Measurements from ENCODE around the gene RXFP4. TPM values are rescaled to one million over a fixed set of nuclear protein-coding genes. Genes with fewer than 3 reads are reported as not detected.
"Not testable (repeated sequence)": the region's sequence is repeated elsewhere in the genome, so short reads cannot be mapped to it uniquely, and the experiment has no call there.

Gene RXFP4
- total and polyA plus RNA-seq, 9 of the 15 experiments (the other 6 are each of a cell fraction or from before 2014, with no cell fraction given) = 0.64 TPM; not detected in 8

DNA sequence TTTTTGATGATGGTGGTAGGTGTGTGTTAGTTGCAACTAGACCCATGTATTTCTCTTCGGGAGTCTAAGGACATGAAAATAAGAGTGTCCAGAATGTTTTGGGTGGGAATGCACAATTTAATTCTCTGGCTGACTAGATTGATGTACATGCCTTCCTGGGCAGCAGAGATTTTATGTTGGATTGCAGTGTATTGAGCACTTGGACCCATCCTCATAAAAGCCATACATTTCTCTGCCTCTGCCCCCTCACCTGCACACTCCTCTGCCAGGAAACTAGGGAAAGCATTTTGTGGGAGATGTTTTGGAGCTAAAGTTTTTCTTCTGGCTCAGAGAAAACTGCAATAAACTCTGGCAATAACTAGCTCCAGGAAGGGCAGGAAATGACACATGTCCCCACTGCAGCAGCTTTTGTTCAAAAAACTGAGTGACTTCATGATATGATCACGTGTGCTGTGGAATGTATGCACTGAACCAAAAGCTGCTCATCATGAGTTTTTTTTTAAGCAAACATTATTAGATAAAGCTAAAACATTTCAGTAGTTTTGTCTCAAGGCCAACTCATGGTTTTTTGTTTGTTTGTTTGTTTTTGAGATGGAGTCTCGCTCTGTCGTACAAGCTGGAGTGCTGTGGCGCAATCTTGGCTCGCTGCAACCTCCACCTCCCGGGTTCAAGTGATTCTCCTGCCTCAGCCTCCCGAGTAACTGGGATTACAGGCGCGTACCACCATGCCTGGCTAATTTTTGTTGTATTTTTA, 47.9 kb upstream of the RXFP4 start (continued):
- no peak for TF ChIP-seq TSC22D4 (tag; IDR thresholded peaks at IDR 0.05)
- no peak for TF ChIP-seq NR4A1 (CRISPR knock-in tag; IDR thresholded peaks at IDR 0.05)
- no peak for TF ChIP-seq NR4A1 (tag; IDR thresholded peaks at IDR 0.05)

- H3K9me1 ChIP-seq (ENCODE audit: control insufficient read depth, insufficient read depth, low read length); H3K9me3 ChIP-seq (replicated peaks; ENCODE audit: control insufficient read depth, insufficient read depth, low read depth, low read length); H3K4me2 ChIP-seq (ENCODE audit: insufficient read depth, low read length); H4K20me1 ChIP-seq (replicated peaks; ENCODE audit: control insufficient read depth, insufficient read depth, low read length); H3K79me2 ChIP-seq (ENCODE audit: control insufficient read depth, insufficient read depth, low read length); H2AFZ ChIP-seq (ENCODE audit: low read depth, low read length); FAIRE-seq; intact Hi-C loops (cut with micrococcal nuclease); H3K4me3 ChIP-seq; BruUV-seq (replicated peaks); H3K9ac ChIP-seq (ENCODE audit: insufficient read depth in 1 of 2, low read depth in 2 of 2, low read length in 2 of 2); CTCF ChIA-PET (ENCODE audit: low intra/inter-chr PET ratio); in situ Hi-C loops (cut with MboI); H3K27ac ChIP-seq (ENCODE audit: extremely low read depth, low read depth, low read length); ATAC-seq; DNase-seq (ENCODE audit: extremely low read depth in 1 of 4, low spot score in 3 of 4); H3K27me3 ChIP-seq (ENCODE audit: control insufficient read depth in 2 of 2, insufficient read depth in 2 of 2, low read length in 2 of 2): not testable (repeated sequence)
- peaks cover 38% of the 10 kb centered on the region for H3K36me3 ChIP-seq (ENCODE audit: control insufficient read depth, insufficient read depth, low read length)
- H3K4me1 ChIP-seq (replicated peaks in 1 of 2; ENCODE audit: control insufficient read depth in 2 of 2, insufficient read depth in 2 of 2, low read length in 2 of 2) = peaks cover 0 to 13% of the 10 kb centered on the region in 2 experiments; a peak in 3 of 5 replicates
- peak; percentile 53; the same call in 1 of the 2 replicates for TF ChIP-seq ZNF121 (CRISPR knock-in tag; conservative IDR thresholded peaks at IDR 0.05)
- 71% methylated on average over 4 of the region's 6 CpGs for WGBS (ENCODE audit: insufficient coverage, low coverage, missing lambda C conversion rate)
- POLR2A ChIA-PET = interaction anchor here (0.6 to 2.0 kb wide), 7 partner anchors 9 to 38 kb away, joined by 3 to 14 read pairs (median 4); partner anchors contain the start of genes GON4L and SYT11
Observed at GRCh38 chr1:155895617-155896016, 45.8 kb upstream of the RXFP4 start.

DNA sequence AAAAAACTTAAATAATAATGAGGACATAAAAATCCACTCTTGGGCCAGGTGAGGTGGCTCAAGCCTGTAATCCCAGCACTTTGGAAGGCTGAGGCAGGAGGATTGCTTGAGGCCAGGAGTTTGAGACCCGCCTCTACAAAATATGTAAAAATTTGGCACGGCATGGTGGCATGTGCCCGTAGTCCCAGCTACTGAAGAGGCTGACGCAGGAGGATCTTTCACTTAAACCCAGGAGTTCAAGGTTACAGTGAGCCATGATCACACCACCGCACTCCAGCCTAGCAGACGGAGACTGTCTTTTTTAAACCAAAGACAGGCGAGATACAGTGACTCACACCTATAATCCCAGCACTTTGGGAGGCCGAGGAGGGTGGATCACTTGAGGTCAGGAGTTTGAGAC, 45.0 kb upstream of the RXFP4 start:
- CTCF ChIA-PET (ENCODE audit: low intra/inter-chr PET ratio); H2AFZ ChIP-seq (ENCODE audit: low read depth, low read length); H3K27me3 ChIP-seq (ENCODE audit: control insufficient read depth in 2 of 2, insufficient read depth in 2 of 2, low read length in 2 of 2); H3K4me2 ChIP-seq (ENCODE audit: insufficient read depth, low read length); H3K9ac ChIP-seq (ENCODE audit: insufficient read depth in 1 of 2, low read depth in 2 of 2, low read length in 2 of 2); BruUV-seq (replicated peaks); H3K9me3 ChIP-seq (replicated peaks; ENCODE audit: control insufficient read depth, insufficient read depth, low read depth, low read length); H4K20me1 ChIP-seq (replicated peaks; ENCODE audit: control insufficient read depth, insufficient read depth, low read length); in situ Hi-C loops (cut with MboI); ATAC-seq; intact Hi-C loops (cut with micrococcal nuclease); FAIRE-seq; H3K27ac ChIP-seq (ENCODE audit: extremely low read depth, low read depth, low read length); DNase-seq (ENCODE audit: extremely low read depth in 1 of 4, low spot score in 3 of 4); H3K9me1 ChIP-seq (ENCODE audit: control insufficient read depth, insufficient read depth, low read length); H3K4me3 ChIP-seq; H3K79me2 ChIP-seq (ENCODE audit: control insufficient read depth, insufficient read depth, low read length): not testable (repeated sequence)
- WGBS (ENCODE audit: insufficient coverage, low coverage, missing lambda C conversion rate) = 80% methylated on average over 8 of the region's 8 CpGs
- POLR2A ChIA-PET = interaction anchor here (0.8 to 1.0 kb wide), 3 partner anchors 12 to 30 kb away, joined by 3 read pairs; no protein-coding TSS in a partner anchor
- Histone ChIP-seq H3K36me3 (ENCODE audit: control insufficient read depth, insufficient read depth, low read length) (peaks cover 47% of the 10 kb centered on the region), H3K4me1 (replicated peaks in 1 of 2; ENCODE audit: control insufficient read depth in 2 of 2, insufficient read depth in 2 of 2, low read length in 2 of 2) (peaks cover 3 to 16% of the 10 kb centered on the region in 2 experiments; a peak in 4 of 5 replicates)
